GM13976 (cell line): Measurements from ENCODE around the gene ZNF846.
A peak's percentile ranks its signal among the peaks of the same experiment; 100 is the strongest.

Source experiments
- DNase-seq: peaks from one replicate; pipeline ENCODE4 v3.0.0; 2012; ENCODE audit warnings: low spot score
- CTCF ChIP-seq: IDR thresholded peaks from 2 replicates; pipeline ENCODE4 v1.5.1; 2012; ENCODE audit warnings: borderline replicate concordance, mild to moderate bottlenecking; ENCODE audit not compliant: insufficient read depth; ENCODE audit errors: extremely low read depth, missing control alignments, control extremely low read depth
- in situ Hi-C: fragments of 300-500 bp; cut with MboI; formaldehyde crosslinking; loops from one replicate; pipeline ENCODE4 v1.12.0; 2022; ENCODE audit warnings: low sequenced_read_pairs, mixed read lengths, inconsistent platforms; ENCODE audit not compliant: unreplicated experiment

ZNF846 gene

GRCh38 chr19:9768175-9769112, at the start of gene ZNF846:
TSS of gene ZNF846 (minus strand) at chr19:9768738. CDS start at chr19:9764950, 3,788 bp downstream.
- DNase-seq: peak; percentile 96
- in situ Hi-C loops: no loop called here
- no peak for TF ChIP-seq CTCF

GRCh38 chr19:9818175-9818733, 49.7 kb upstream of the ZNF846 start:
- in situ Hi-C loops: no loop called here
- no peak for TF ChIP-seq CTCF
- no peak for DNase-seq

- in situ Hi-C loops: no loop called here
- TF ChIP-seq CTCF: no peak
- no peak for DNase-seq
Observed at GRCh38 chr19:9811139-9811538, 42.6 kb upstream of the ZNF846 start.

GRCh38 chr19:9808855-9809824, 40.6 kb upstream of the ZNF846 start:
- in situ Hi-C loops: no loop called here

GRCh38 chr19:9806803-9807202, 38.3 kb upstream of the ZNF846 start:
- no peak for DNase-seq
- in situ Hi-C loops: no loop called here
- TF ChIP-seq CTCF: no peak

More at GRCh38 chr19:9808855-9809824, 40.6 kb upstream of the ZNF846 start:
- DNase-seq: no peak
- TF ChIP-seq CTCF: no peak

GRCh38 chr19:9801976-9802375, 33.4 kb upstream of the ZNF846 start:
- no peak for DNase-seq
- no peak for TF ChIP-seq CTCF
- in situ Hi-C loops: no loop called here
